ENCODE data around the gene DUSP18.
"Not testable (repeated sequence)": the region's sequence is repeated elsewhere in the genome, so short reads cannot be mapped to it uniquely, and the experiment has no call there.

Gene DUSP18

DNA sequence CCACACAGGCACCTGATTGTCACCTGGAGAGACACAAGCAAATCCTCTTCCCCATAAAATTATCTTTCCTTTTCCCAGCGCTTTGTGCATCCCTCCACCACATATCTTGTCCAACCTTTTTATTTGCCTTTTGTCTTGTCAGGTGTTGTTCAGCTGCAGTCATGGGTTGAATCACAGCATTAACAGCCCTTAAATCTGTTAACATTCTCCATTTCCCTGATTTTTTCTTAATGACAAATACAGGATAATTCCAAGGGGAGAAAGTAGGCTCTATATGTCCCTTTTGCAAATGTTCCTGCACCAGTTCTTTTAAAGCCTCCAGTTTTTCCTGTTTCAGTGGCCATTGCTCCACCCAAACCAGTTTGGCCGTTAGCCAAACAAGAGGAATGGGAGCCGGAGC is 8.9 kb upstream of the DUSP18 start:
- DNase-seq: not testable (repeated sequence)

DNA sequence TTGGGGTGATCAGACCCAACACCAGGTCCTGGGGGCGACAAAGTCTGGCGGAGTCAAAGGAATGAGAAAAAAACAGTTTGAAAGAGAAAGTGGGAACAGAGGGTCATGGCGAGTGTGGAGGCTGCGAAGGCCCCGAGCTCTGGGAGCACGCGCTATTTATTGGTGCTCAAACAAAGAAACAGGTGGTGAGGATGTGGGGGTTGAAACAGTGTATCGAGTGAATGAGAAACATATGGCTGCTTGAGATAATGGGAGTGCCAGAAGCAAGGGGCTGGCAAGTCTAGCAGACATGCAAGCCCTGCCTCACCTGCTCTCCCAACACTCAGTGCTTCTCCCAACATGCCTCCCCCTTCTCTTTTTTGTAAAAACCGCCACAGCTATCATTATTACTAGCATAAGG is 7.8 kb upstream of the DUSP18 start:
- DNase-seq: peak; percentile 44

DNA sequence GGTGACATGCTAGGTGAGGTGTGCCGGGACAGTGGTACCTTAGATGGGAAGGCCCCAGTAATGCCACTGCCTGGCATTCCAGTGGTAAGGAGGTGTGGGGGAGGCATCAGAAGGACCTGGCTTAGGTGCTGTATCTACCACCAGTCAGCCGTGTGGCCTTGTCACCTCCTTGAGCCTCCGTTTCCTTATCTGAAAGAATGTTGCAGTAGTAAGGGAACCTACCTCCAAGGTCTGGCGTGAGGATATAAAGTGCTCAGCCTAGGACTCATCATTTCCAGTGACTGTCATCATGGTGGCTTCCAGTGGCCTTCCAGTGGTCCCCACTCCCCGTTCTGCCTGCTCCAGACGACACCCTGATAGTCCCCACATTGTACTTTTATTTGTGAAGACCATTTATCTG is 6.8 kb upstream of the DUSP18 start:
- no peak for DNase-seq

DNA sequence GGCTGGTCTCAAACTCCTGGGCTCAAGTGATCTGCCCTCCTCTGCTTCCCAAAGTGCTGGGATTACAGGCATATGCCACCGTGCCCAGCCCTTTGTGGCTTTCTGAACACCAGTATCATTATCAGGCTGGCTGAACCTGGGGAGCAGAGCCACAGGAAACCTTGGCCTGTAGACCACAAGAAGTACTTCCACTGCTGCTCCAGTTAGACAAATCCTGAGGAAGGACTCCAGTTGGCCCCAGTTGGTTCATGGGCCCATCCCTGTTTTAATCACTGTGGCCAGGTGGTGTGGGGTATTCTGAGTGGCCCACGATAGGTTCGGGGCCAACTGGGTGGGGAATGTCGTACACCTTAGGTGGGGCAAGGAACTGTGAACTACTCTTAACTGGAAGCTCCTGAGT is 5.5 kb upstream of the DUSP18 start:
- DNase-seq: no peak

DNA sequence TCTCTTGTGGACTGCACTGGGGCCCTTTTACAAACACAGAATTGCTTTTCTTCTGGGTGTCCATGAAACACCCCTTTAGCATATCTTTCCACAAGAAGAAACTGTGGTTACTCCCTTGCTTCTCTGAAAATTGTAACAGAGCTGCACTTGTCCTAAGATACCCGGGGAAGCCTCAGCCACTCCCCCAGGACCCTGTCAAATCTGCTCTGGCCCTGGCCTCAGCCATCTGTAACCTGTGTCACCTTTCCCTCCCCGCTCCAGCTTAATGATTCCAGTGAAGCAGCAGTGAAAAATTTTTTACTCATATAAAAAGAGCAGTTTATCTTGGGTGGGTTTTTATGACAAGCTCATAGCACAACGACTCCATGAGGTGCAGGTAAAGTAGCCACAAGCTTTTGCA is 3.4 kb upstream of the DUSP18 start:
- no peak for DNase-seq

DNA sequence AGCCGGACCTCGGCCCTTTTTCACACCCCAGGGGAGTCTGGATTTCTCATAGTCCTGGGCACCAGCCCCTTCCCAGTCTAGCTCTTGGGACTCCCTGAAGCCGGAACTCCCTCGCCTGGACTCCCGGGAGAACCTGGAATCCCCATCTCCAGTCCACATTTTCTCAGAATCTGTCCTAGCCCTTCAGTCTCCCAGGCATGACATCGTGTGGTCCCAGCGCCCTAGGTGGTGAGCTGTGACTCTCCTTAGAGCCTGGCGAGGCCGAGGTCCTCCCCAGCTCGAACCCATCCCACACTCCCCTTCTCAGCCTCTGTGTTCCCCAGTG is 673 bp upstream of the DUSP18 start:
- DNase-seq: peak; percentile 31

DNA sequence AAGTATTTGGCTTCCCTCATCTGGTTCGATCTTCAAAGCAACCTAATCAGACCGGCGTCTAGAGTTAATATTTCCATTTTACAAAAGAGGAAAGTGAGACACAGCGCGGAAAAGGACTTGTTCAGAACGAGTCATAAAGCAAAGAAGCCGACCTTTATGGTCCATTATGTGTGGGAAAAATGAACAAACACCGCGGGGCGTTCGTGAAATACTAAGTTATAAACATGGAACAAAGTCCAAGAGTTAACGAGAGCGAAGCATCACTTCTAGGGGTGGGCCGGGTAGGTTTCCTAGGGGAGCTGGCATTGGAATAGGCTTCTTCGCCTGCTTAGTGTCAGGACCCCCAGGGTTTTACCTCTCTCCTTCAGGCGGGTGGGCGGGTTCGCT is 575 bp downstream of the DUSP18 start:
- DNase-seq: no peak

DNA sequence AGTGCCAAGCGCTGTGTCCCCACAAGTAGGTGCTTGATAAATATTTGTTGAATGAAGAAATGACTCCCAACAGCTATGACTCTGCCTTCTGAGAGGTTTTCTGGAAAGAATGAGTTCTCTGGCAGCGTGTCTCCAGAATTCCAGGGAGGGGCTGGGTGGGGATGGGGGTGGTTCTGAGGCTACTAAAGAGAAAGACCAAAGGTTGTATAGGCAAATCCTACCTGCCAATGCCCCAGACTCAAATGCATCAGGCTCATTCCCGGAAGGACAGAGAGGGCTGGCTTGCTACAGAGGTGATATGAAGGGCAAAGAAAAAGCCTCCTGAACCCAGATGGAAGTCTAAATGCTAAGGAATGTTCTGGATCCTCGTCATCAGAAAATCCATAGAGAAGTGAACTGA is 1.9 kb downstream of the DUSP18 start:
- DNase-seq: no peak

DNA sequence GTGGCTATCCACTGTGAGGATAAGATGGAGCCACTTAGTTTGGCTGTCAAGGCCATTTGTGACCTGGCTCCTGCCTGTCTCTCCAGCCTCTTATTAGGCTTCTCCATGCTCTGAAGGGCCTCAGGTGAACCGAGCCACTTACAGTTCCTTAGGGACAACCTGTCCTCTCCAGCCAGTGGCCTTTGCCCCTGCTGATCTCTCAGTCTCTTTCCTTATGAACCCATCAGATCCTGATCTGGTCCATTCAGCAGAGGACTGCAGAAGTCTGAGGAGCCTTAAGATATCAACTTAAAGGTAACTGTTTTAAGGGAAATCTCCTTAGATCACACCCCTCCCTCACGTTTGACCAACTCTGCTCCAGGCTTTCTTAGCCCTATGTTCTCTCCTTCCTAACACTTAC is 2.4 kb downstream of the DUSP18 start:
- no peak for DNase-seq

DNA sequence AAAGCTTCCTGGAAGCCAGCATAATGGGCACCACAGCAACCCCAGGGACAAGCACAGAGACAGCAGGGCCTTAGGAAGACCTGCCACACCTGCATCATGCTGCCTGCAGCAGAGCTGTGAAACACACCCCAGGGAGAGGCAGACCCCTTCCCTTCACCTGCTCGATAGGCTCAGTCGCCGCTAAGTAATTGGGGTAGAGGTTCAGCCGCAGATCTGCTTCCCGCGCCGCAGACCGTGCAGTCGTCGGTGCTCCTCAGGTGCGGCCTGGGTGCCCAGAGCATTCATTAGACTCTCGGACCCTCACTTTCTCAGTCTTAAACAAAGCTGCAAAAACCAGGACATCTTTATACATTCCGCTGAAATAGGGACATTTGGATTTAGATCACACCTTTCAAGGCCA is 2.9 kb downstream of the DUSP18 start:
- no peak for DNase-seq

DNA sequence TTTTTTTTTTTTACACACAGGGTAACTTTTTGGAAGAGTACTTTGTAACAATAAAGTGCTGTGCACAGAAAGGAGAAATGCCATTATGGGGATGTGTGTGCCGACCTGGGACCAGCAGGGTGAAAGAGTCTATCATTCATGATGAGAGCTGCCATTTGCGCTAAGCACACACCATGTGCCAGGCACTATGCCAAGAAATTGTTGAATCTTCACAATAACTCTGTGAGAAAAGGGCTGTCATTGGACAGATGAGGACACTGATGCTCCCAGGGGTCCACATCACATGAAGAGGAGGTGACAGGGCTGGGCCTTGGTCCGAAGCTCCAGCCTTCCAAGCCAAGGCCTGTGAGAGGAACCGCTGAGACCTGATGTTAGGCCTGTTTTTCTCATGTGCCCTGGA is 5.6 kb downstream of the DUSP18 start:
- peak; percentile 73 for DNase-seq

DNA sequence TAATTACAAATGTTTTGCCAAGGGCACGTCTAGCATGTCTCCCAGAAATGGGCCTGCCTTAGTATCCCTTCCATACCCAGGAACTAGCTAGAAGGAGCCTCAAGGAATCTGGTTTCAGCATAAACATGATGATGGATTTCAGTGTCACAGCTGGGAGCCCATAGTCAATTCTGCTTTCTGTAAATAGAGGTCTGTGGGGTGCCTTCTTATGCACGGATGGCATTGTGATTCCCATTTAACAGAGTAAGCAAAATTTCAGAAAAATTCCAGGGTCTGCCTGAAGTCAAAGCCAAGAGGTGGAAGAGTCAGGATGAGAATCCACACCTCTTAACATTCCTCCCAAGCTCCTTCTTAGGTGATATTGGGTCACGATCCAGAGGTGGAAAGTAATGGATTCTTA is 12.1 kb downstream of the DUSP18 start:
- DNase-seq: no peak

DNA sequence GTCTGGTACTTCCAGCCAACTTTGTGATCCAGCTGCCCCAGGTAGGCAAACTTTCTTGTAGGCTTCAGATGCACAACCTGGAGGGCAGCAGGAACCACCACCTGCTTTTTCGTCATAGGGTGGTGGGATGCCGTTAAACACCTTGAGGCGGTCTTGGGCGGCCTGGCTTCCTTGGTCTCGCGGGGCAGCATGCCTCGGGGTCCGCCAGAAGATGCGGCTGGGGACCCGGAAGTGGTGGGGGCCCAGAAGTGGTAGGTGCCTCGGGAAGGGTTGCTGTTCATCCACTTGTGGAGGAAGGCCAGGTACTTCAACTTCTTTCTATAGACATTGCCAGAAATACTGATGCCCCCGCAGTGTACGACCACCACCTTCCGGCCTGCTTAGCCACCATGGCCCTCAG is 13.3 kb downstream of the DUSP18 start:
- no peak for DNase-seq

DNA sequence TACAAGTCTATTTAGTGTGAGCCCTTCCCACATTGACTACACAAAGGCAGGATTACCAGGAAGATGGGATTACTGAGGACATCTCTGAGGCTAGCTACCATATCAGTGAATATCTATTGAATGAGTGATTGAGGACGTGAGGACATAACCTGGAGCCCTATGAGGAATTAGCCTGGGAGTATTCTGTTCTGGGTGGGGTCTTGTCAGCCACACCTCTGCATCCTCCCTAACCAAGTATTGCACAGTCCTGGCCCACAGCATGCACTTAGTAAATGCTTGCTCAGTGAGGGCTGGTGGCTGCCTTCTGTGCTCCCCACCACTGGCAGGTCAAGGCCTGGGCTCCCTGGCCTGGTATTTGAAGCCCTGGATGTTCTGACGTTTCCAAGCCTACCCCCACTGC is 14.8 kb downstream of the DUSP18 start:
- no peak for DNase-seq

DNA sequence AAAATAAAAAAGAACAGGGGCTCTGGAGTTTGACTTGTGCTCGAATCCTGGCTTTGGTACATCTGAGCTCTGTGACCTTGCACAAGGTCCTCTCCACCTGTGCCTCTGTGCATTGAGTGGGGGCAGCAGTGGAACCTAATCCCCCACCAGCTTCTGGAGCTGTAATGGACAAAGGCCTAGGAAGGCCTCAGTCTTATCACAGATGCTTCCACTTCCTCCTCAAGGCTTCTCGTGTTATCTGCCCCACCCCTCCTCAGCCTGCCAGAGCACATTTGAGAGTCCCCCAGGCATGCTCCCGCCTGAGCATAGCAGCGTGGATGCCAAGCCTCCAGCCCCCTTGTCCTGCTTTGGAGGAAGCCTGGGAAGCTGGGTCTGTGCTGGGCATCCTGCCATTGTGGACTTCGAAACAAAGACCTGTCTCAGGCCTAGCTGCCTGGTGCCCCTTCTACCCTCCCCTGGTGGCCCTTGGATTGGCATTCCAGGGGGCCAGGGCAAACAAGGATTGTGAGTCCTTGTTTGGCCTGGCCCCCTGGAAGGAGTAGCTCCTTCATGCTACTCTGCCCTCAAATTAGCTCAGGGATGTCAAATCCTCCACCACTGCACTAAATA is 17.1 kb downstream of the DUSP18 start:
- peak; percentile 3 for DNase-seq

DNA sequence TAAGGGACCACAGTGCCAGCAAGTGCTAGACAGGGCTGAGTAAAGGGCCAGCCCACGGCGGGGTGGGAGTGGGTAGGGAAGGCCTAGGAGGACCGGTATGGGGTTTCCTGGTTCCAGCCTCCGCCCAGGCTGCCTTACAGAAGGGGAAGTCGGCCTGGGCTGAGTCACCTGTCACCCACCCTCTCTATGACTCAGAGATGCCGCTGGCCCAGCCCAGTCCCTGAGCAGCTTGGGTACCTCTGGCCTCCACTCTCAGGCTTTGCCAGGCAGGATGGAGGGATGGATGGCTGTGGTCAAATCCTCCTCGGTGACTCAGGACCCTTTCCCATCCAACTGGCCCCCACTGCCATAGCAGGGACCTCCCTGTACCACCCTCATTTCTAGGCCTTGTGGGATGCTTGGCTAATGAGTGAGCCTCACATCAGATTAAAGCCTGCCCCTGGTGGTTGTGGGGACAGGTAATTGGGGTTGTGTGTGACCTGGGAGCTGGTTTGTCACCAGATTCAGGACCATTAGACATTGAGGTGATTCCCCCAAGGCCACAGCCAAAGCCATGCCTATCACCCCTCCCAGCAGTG is 18.2 kb downstream of the DUSP18 start:
- DNase-seq: no peak

DNA sequence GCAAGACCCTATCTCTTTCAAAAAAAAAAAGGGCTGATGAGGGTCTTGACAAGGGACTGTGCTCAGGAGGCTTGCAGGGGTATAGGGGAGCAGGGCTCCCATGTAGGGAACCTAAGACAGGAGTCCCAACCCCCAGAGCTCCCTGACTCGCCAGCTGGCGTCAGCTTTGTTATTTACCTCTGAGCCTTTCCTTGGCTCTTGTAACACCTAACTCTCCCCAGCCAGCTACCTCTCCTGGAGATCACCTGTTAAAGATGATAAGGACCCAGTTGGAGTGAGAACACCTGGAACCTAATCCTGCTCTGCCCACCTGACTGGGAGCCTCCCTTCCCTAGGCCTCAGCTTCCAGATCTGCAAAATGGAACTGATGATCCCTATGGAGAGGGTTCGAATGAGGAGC is 18.9 kb downstream of the DUSP18 start:
- no peak for DNase-seq

DNA sequence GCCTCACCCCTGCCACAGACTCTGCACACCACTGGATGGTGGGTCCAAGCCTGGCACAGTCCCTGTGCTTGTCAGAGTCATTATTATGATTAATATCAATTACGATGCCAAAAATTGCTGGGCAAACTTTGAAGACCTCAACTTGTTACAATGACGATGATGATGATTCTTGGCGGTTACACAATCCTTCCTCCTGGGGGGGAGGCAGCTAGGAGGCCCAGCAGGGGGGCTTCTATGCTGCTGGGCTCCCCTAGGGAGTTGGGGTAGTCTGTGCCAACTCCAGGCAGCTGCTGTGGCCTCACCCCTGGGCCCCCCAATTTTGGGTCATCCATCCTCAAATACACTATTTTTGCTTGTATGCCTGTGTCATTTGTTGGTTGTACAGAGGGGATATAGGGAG is 20.1 kb downstream of the DUSP18 start:
- DNase-seq: no peak

DNA sequence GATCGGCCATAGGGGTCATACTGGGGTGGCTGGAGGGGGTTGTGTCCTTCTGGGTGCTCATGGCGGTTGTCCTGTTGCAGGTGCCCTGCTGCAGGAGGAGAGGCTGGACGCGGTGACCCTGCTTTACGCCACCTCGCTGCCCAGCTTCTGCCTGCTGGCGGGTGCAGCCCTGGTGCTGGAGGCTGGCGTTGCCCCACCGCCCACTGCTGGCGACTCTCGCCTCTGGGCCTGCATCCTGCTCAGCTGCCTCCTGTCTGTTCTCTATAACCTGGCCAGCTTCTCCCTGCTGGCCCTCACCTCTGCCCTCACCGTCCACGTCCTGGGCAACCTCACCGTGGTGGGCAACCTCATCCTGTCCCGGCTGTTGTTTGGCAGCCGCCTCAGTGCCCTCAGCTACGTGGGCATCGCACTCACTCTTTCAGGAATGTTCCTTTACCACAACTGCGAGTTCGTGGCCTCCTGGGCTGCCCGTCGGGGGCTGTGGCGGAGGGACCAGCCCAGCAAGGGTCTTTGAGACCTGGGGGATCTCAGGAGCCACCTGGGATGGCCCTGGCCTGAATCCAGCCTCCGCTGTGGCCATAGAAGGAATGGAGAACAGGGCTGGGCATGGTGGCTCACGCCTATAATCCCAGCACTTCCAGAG is 21.0 kb downstream of the DUSP18 start:
- no peak for DNase-seq

DNA sequence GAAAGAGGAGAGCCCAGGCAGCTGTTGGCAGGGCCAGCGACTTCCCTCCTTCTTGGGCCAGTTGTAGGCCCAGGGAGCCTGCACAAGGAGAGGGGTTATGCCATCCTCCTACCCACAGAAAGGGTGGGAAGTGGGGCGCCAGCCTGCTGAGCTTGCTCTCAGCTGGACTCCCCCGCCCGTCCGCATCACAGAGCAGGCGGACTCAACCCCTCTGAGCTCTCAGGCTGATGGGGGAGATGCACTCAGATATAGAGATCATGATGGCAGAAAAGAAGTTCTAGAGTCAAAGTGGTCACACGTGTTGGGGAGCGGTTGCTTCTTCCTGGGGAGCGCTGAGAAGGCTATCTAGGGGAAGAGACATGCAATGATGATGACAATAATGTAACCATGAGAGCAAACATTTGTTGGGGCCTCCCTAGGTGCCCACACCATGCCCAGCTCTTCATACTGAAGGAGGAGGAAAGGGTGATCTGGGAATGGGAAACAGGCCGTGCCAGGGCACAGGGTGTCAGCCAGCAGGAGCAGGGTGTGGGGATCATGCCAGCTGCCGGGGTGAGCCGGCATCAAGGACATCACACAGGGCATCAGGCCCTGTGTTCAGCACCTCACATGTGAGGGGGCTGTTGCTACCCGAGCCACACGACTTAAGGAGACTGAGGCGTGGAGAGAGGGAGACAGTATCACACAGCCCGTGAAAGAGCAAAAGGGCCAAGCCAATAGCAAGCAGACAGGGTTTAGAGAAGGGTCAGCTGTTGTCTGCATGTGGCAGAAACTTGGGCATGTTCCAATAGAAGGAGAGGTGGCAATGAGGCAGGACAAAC is 24.4 kb downstream of the DUSP18 start:
- no peak for DNase-seq

DNA sequence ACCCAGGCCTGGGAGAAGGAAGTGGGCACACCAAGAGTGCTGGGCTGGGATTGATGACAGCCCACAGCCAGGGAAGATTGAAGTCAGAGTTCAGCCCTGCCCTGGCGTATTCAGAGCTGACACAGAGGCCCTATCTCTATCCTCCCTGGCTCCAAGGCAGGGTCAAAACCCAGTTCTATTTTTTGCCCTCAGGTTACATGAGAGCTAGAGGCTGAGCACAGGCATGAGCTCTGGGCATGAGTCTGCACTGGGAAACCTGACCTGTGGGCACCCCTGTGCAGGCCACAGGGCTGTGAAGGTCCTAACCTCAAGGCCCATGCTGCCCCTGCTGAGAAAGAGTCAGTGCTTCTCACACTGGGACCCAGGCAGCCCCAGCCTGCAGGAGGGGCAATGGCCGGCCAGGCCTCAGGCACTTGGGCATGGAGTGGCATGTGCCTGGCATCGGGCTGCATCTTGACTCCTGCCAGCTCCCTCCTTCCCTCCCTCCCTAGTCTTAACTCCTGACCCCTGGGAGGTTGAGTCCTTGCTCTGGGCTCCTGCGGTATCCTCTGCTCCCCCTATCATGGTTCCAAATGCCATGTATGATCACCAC is 26.7 kb downstream of the DUSP18 start:
- DNase-seq: no peak

DNA sequence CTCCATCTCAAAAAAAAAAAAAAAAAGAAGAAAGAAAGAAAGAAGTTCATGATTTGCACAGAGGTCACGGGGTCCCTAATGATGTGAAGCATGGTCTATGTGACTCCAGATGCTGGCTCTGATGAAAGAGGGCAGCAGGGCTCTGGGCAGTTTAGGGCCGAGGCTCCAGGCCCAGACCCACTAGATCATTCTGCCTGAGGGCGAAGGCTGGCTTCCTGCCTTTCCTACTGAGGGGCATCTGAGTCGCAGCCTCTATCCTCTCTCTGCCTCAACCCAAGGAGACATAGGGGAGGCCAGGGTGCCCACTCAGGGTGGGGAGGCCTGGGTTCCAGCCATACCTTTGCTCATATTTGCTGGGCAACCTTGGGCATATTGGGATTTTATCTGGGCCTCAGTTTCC is 27.3 kb downstream of the DUSP18 start:
- no peak for DNase-seq

DNA sequence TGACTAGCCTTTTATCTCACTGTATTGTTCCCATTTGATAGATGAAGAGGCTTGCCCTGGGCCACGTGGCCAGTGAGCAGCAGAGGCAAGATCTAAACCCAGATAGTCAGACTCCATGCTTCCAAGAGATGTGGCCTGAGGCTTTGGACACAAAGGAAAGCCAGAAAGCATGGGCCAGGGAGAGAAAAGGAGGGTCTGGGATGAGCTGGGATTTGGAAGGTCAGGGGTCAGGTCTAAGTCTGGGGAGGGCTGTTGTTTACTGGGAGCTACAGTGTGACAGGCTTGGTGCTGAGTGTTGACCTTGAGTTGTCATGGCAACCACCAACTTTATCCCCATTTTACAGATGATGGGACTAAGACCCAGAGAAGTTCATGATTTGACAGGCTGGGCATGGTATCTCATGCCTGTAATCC is 30.0 kb downstream of the DUSP18 start:
- DNase-seq: no peak

All from NCI-H1092 treated with DMSO at 0.1 percent for 48 hours (cell line).